ENCODE measurements around the gene LRRC8D. TPM values are rescaled to one million over a fixed set of nuclear protein-coding genes. Genes with fewer than 3 reads are reported as not detected.

LRRC8D gene
- total and polyA plus RNA-seq, 2 experiments from 2014 or later, result 10.1 to 13.8 TPM

GRCh38 chr1:89943846-89944781, 123.3 kb downstream of the LRRC8D start:
- no peak overlapping the region for H3K27ac ChIP-seq
- no peaks in the 10 kb centered on the region for H3K36me3 ChIP-seq
- H3K4me1 ChIP-seq (ENCODE audit: low read depth), result peaks cover 5% of the 10 kb centered on the region
- no peak overlapping the region for H3K4me3 ChIP-seq
- no peak for TF ChIP-seq CTCF (IDR thresholded peaks at IDR 0.05; ENCODE audit: low read depth, low read length)
- no peaks in the 10 kb centered on the region for H3K27me3 ChIP-seq
- no peak for DNase-seq (ENCODE audit: low read depth in 1 of 2, low spot score in 1 of 2)
- no peaks in the 10 kb centered on the region for H3K9me3 ChIP-seq (ENCODE audit: low read depth)

GRCh38 chr1:89945852-89946476, 125.1 kb downstream of the LRRC8D start:
- H3K4me1 ChIP-seq (ENCODE audit: low read depth), result peaks cover 5% of the 10 kb centered on the region
- peak in 1 of 2 donors; percentile 19 for DNase-seq (ENCODE audit: low read depth in 1 of 2, low spot score in 1 of 2)
- H3K9me3 ChIP-seq (ENCODE audit: low read depth), result no peaks in the 10 kb centered on the region
- H3K36me3 ChIP-seq, result no peaks in the 10 kb centered on the region
- no peaks in the 10 kb centered on the region for H3K27me3 ChIP-seq
- H3K27ac ChIP-seq, result no peak overlapping the region
- TF ChIP-seq CTCF (IDR thresholded peaks at IDR 0.05; ENCODE audit: low read depth, low read length), result no peak
- H3K4me3 ChIP-seq, result no peak overlapping the region

GRCh38 chr1:89946532-89946931, 125.7 kb downstream of the LRRC8D start:
- no peak for TF ChIP-seq CTCF (IDR thresholded peaks at IDR 0.05; ENCODE audit: low read depth, low read length)
- H3K27ac ChIP-seq, result no peak overlapping the region
- no peaks in the 10 kb centered on the region for H3K36me3 ChIP-seq
- H3K4me3 ChIP-seq, result no peak overlapping the region
- H3K27me3 ChIP-seq, result no peaks in the 10 kb centered on the region
- no peaks in the 10 kb centered on the region for H3K9me3 ChIP-seq (ENCODE audit: low read depth)
- peaks cover 5% of the 10 kb centered on the region for H3K4me1 ChIP-seq (ENCODE audit: low read depth)
- DNase-seq (ENCODE audit: low read depth in 1 of 2, low spot score in 1 of 2), result no peak

- no peak for DNase-seq (ENCODE audit: low read depth in 1 of 2, low spot score in 1 of 2)
- Histone ChIP-seq H3K27ac (no peak overlapping the region), H3K4me3 (no peak overlapping the region), H3K27me3 (no peaks in the 10 kb centered on the region), H3K9me3 (ENCODE audit: low read depth) (no peaks in the 10 kb centered on the region), H3K4me1 (ENCODE audit: low read depth) (no peaks in the 10 kb centered on the region), H3K36me3 (no peaks in the 10 kb centered on the region)
- no peak for TF ChIP-seq CTCF (IDR thresholded peaks at IDR 0.05; ENCODE audit: low read depth, low read length)
Measured at GRCh38 chr1:89948722-89949345, 128.0 kb downstream of the LRRC8D start.

- no peak overlapping the region for H3K27ac ChIP-seq
- H3K27me3 ChIP-seq, result no peaks in the 10 kb centered on the region
- no peak for DNase-seq (ENCODE audit: low read depth in 1 of 2, low spot score in 1 of 2)
- H3K4me3 ChIP-seq, result no peak overlapping the region
- no peaks in the 10 kb centered on the region for H3K9me3 ChIP-seq (ENCODE audit: low read depth)
- no peak for TF ChIP-seq CTCF (IDR thresholded peaks at IDR 0.05; ENCODE audit: low read depth, low read length)
- H3K4me1 ChIP-seq (ENCODE audit: low read depth), result no peaks in the 10 kb centered on the region
- no peaks in the 10 kb centered on the region for H3K36me3 ChIP-seq
Measured at GRCh38 chr1:89949991-89950624, 129.3 kb downstream of the LRRC8D start.

All from cardiac muscle cell (in vitro differentiated cells and primary cell).